NK-92 treated with Interleukin-12 subunit alpha and Interleukin-12 subunit beta, amount 100 ng/mL, for 24 hours (cell line): ENCODE measurements around the gene CBX8.

ENCODE experiments used
- DNase-seq: peaks from one replicate; lab custom pipeline; 2025; lab: John Stamatoyannopoulos, UW

CBX8 gene

GRCh38 chr17:79804856-79805696, 8.2 kb upstream of the CBX8 start:
- no peak for DNase-seq

GRCh38 chr17:79803997-79804855, 7.3 kb upstream of the CBX8 start:
- DNase-seq = no peak

GRCh38 chr17:79803421-79803996, 6.6 kb upstream of the CBX8 start:
- no peak for DNase-seq

GRCh38 chr17:79802736-79803420, 6.0 kb upstream of the CBX8 start:
- no peak for DNase-seq

GRCh38 chr17:79802039-79802735, 5.3 kb upstream of the CBX8 start:
- no peak for DNase-seq

- DNase-seq = no peak
Observed at GRCh38 chr17:79801156-79802038, 4.5 kb upstream of the CBX8 start.

- DNase-seq = no peak
Observed at GRCh38 chr17:79800325-79801155, 3.7 kb upstream of the CBX8 start.

GRCh38 chr17:79799538-79800324, 2.9 kb upstream of the CBX8 start:
- DNase-seq = no peak

GRCh38 chr17:79799174-79799537, 2.3 kb upstream of the CBX8 start:
- DNase-seq = no peak

- DNase-seq = no peak
Observed at GRCh38 chr17:79798299-79799173, 1.7 kb upstream of the CBX8 start.

GRCh38 chr17:79797492-79798298, 818 bp upstream of the CBX8 start:
- DNase-seq = no peak

GRCh38 chr17:79796444-79796762, 474 bp downstream of the CBX8 start:
- no peak for DNase-seq

GRCh38 chr17:79795795-79796443, 958 bp downstream of the CBX8 start:
- no peak for DNase-seq

GRCh38 chr17:79794659-79795511, 2.0 kb downstream of the CBX8 start:
- DNase-seq = no peak

- no peak for DNase-seq
Observed at GRCh38 chr17:79793924-79794304, 3.0 kb downstream of the CBX8 start.
